ENCODE measurements around the gene MATR3.

- TF ChIP-seq GATA3 (IDR thresholded peaks at IDR 0.05; ENCODE audit: low read depth, low read length) (no peak), GATA2 (IDR thresholded peaks at IDR 0.05; ENCODE audit: low read depth, low read length) (peak; percentile 73)
Measured at GRCh38 chr5:139262059-139262741, 31.3 kb upstream of the MATR3 start.
